OCI-LY3 (cell line): ENCODE results near the gene NR2C2AP.

ENCODE experiments used
- CTCF ChIP-seq: fragments of 200-600, 300-600 bp; sonication (generic); IDR thresholded peaks from 2 replicates; pipeline ENCODE4 v1.5.1; 2014; ENCODE audit warnings: antibody characterized with exemption, low read length, low read depth
- EZH2phosphoT487 ChIP-seq: fragments of 200-600 bp; shearing (Covaris generic); IDR thresholded peaks from 2 replicates; pipeline ENCODE4 v1.6.1; 2018; ENCODE audit warnings: antibody characterized with exemption, mixed run types, low read depth

DNA sequence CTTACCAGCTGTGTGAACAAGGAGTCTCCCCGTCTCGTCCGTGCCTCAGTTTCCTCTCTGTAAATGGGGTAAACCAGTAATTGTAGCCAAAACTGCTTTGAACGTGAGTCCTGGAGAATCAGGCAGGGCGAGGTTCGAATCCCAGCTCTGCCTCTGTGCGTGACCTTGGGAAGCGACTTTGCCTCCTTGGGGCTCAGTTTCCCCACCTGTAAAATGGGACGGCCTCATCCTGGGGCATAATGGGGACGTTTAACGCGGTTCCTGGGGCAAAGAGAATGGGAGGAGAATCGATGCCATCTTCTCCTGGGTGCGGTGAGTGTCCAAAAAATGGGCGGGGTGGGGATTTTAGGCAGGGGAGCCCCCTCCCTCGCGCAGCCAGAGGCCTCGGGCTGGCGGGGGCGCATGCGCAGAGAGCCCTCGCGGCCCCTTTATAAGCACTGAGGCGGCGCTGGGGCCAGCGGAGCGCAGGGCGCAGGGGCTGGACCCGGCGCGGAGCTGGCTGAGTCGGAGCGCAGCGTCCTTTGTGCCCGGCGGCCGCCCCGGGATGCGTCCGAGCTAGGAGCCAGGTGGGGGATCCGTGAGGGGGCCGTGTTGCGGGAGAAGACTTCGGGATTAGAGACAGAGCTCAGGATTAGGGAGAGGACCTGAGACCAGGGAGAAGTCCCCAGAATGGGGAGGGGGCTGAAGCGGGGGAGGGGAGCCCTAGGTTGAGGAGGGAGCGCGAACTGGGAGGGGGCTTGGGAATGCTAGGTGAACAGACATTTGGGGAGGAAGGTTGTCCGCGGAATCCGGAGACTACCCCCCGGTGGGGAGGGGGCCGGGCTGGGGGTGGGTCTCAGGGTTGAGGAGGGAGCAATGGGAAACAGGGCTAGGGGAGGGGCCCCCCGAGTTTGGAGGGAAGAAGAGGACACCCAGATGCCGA, 8.5 kb upstream of the NR2C2AP start, which contains the start of gene NCAN:
- no peak for TF ChIP-seq CTCF
- no peak for TF ChIP-seq EZH2phosphoT487
